Type B pancreatic cell (in vitro differentiated cells): ENCODE data around the gene KCNN3. TPM values are rescaled to one million over a fixed set of nuclear protein-coding genes. Genes with fewer than 3 reads are reported as not detected.

Source experiments
- DNase-seq: peaks from one replicate; pipeline ENCODE4 v3.0.0; 2021; ENCODE audit warnings: mixed read lengths; ENCODE audit not compliant: unreplicated experiment; ENCODE audit errors: extremely low spot score
- H3K27ac Mint-ChIP-seq: 2 replicates; pipeline ENCODE4 v1.8.0; 2021; ENCODE audit warnings: mild to moderate bottlenecking, mixed read lengths
- H3K27me3 Mint-ChIP-seq: 2 replicates; pipeline ENCODE4 v1.8.0; 2021; ENCODE audit warnings: mixed read lengths
- H3K36me3 Mint-ChIP-seq: 2 replicates; pipeline ENCODE4 v1.8.0; 2021; ENCODE audit warnings: mixed read lengths
- H3K4me1 Mint-ChIP-seq: one replicate; pipeline ENCODE4 v1.8.0; 2021; ENCODE audit warnings: mixed read lengths; ENCODE audit not compliant: unreplicated experiment
- H3K4me3 Mint-ChIP-seq: 2 replicates; pipeline ENCODE4 v1.8.0; 2021; ENCODE audit warnings: mild to moderate bottlenecking, mixed read lengths
- H3K9me3 Mint-ChIP-seq: 2 replicates; pipeline ENCODE4 v1.8.0; 2021; ENCODE audit warnings: mixed read lengths
- total RNA-seq: library from RNA; stranded (reverse); gene quantifications from 2 replicates; pipeline ENCODE4 v1.2.1, GENCODE V29; 2021; ENCODE audit warnings: low replicate concordance
- TF ChIP-seq, protein P1 (sequence below): fragments of 200-600 bp; sonication (generic); conservative IDR thresholded peaks from 2 replicates; pipeline ENCODE4 v1.5.0; 2021; ENCODE audit warnings: antibody characterized with exemption, mild to moderate bottlenecking

The KCNN3 gene
- total RNA-seq, 1 donor from 2014 or later = 3.8 TPM

DNA sequence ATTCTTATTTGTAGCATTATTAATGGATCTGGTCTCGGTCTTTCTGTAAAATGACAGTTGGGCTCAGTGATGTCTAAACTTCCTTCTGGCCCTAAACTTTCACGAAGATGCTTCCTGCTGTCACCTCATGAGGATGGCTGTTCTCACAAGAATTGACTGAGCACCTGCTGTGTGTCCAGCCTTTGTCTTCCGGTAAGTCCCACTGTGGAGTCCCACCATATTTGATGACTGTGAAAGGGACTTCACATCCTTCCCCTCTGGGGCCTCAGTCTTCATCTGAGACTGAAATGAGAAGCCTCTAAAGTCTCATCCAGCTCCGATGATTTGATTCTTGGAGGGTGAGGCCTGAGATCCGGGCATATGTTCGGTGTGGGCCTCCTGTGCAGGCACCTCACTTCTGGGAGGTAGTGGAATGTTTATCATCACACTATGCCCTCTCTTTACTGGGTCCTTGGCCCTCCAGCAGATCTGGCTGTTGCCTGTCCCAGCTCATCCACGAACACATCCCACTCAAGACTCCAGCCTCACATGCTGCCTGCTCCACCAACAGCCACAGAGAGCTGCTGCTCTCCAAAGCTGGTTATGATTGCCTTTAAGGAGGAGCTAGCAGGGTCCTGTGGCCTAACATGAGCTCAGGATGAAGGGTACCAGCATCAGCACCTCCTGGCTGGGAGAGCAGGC is 95.8 kb downstream of the KCNN3 start:
- no peak for DNase-seq
- TF ChIP-seq, protein P1, sequence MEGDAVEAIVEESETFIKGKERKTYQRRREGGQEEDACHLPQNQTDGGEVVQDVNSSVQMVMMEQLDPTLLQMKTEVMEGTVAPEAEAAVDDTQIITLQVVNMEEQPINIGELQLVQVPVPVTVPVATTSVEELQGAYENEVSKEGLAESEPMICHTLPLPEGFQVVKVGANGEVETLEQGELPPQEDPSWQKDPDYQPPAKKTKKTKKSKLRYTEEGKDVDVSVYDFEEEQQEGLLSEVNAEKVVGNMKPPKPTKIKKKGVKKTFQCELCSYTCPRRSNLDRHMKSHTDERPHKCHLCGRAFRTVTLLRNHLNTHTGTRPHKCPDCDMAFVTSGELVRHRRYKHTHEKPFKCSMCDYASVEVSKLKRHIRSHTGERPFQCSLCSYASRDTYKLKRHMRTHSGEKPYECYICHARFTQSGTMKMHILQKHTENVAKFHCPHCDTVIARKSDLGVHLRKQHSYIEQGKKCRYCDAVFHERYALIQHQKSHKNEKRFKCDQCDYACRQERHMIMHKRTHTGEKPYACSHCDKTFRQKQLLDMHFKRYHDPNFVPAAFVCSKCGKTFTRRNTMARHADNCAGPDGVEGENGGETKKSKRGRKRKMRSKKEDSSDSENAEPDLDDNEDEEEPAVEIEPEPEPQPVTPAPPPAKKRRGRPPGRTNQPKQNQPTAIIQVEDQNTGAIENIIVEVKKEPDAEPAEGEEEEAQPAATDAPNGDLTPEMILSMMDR = no peak
- Mint-ChIP-seq H3K9me3 (no peaks in the 10 kb centered on the region), H3K27me3 (peaks cover 4% of the 10 kb centered on the region), H3K4me1 (peaks cover 20% of the 10 kb centered on the region), H3K36me3 (no peaks in the 10 kb centered on the region), H3K27ac (no peak overlapping the region), H3K4me3 (no peak overlapping the region)

DNA sequence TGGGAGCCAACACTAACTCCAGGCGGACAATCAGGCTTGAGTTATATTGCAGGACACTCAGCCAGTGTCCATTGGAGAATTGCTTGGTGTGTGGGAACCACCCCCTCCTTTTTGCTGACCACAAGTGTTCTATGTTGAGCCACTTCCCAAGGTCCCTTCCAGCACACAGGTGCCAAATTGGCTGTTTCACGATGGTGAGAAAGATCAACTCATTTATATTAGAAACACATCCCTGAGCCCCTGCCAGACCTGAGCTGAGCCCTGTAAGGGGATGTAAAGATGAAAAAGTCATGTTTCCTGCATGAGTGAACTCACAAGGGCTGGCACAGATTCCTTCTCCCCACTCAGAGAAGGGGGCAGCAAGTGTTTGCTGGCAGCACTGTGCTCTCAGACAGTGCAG is 96.5 kb downstream of the KCNN3 start:
- no peaks in the 10 kb centered on the region for H3K36me3 Mint-ChIP-seq
- H3K9me3 Mint-ChIP-seq = no peaks in the 10 kb centered on the region
- H3K4me1 Mint-ChIP-seq = peaks cover 20% of the 10 kb centered on the region
- DNase-seq = no peak
- no peak overlapping the region for H3K27ac Mint-ChIP-seq
- no peak overlapping the region for H3K4me3 Mint-ChIP-seq
- TF ChIP-seq, protein P1 = no peak
- H3K27me3 Mint-ChIP-seq = peaks cover 4% of the 10 kb centered on the region

DNA sequence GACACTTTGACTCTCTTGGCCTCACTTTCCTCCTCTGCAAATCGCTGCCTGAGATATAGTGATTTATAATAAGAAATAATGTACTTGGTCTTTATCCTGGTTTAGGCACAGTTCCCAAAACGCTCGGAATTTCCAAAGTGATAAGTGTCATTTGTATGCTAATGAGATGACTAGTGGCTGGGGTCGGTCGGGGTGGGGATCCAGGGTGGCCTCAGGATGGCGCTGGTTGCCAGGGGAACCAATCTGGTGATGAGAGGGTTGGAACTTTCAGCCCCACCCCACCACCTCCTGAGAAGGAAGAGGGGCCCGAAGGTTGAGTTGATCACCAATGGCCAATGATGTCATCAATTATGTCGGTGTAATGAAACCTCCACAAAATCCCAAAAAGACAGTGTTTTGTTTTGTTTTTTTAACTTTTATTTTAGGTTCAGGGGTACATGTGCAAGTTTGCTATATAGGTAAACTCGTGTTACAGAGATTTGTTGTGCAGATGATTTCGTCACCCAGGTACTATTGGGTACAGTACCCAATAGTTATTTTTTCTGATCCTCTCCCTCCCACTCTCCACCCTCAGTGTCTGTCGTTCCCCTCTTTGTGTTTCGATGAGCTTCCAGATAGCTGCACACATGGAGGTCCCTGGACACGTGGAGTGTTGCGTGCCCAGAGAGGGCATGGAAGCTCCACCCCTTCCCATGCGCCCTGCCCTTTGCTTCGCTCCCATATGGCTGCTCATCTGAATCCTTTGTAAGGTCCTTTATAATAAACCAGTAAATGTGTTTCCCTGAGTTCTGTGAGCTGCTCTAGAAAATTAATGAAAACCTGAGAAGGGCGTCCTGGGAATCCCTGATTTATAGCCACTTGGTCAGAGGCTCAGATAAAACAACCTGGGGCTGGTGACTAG is 97.2 kb downstream of the KCNN3 start:
- H3K27ac Mint-ChIP-seq = no peak overlapping the region
- no peak overlapping the region for H3K4me3 Mint-ChIP-seq
- TF ChIP-seq, protein P1 = no peak
- no peaks in the 10 kb centered on the region for H3K36me3 Mint-ChIP-seq
- no peaks in the 10 kb centered on the region for H3K9me3 Mint-ChIP-seq
- DNase-seq = no peak
- peaks cover 4% of the 10 kb centered on the region for H3K27me3 Mint-ChIP-seq
- peaks cover 20% of the 10 kb centered on the region for H3K4me1 Mint-ChIP-seq

DNA sequence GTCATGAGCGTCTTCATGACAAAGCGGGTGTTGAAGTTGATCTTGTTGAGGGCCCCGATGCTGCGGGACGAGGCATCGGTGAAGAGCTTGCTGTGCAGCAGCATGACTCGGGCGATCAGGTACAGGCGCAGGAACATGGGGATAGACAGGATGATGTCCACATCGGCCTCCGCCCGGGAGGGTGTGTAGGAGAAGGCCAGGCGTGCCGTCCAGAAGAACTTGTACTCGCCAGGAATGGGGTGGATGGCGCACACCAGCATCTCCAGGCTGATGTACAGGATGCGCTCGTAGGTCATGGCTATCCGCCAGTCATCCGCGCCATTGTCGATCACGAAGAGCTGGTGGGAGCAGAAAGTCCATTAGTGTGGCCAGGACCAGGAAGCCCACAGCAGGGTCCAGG is 98.0 kb downstream of the KCNN3 start:
- H3K4me1 Mint-ChIP-seq = peaks cover 20% of the 10 kb centered on the region
- H3K27ac Mint-ChIP-seq = no peak overlapping the region
- H3K27me3 Mint-ChIP-seq = peaks cover 4% of the 10 kb centered on the region
- no peaks in the 10 kb centered on the region for H3K9me3 Mint-ChIP-seq
- no peak for DNase-seq
- no peak overlapping the region for H3K4me3 Mint-ChIP-seq
- TF ChIP-seq, protein P1 = no peak
- no peaks in the 10 kb centered on the region for H3K36me3 Mint-ChIP-seq

DNA sequence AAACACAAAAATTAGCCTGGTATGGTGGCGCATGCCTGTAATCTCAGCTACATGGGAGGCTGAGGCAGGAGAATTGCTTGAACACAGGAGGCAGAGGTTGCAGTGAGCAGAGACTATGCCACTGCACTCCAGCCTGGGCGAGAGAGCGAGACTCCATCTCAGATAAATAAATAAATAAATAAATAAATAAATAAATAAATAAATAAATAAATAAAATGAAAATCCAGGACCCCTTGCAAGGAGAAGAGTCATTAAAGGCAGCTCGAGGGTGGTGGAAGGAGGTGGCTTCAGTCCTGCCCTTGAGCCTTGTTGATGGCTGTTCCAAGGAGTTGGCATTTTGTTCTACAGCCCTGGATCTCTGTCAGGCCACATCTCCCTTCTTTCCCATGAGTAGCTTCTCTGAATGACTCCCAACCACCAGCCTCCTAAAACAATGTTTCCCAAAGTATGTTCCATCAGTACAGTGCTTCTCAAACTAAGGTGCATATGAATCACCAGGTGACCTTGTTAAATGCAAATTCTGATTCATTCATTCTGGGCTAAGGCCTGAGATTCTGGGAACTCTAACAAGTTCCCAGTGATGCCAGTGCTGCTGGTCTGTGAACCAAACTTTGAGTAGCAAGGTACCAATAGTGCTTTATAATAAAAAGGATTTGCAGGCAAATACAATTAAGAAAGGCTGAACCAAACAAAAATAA is 99.0 kb downstream of the KCNN3 start:
- Mint-ChIP-seq H3K27ac (no peak overlapping the region), H3K4me3 (no peak overlapping the region), H3K36me3 (no peaks in the 10 kb centered on the region), H3K27me3 (peaks cover 5% of the 10 kb centered on the region), H3K4me1 (peaks cover 13% of the 10 kb centered on the region), H3K9me3 (no peaks in the 10 kb centered on the region)
- DNase-seq = no peak
- TF ChIP-seq, protein P1 = no peak
